K562 (cell line): ENCODE results near the gene SEPHS2. TPM values are rescaled to one million over a fixed set of nuclear protein-coding genes. Genes with fewer than 3 reads are reported as not detected.

Experiments
- ATAC-seq: fragments of 200-7000 bp; cut with Tn5 transposase; 3 replicates; pipeline ENCODE4 v1.9.1; 2020; ENCODE audit warnings: moderate library complexity
- BruUV-seq: library from RNA; stranded (reverse); fragments of 400-500 nt; replicated peaks from 2 replicates; lab custom pipeline; 2021; lab: Mats Ljungman, UMichigan
- CTCF ChIA-PET: fragments of 300-600 bp; formaldehyde crosslinking; extraction: SDS; loops from one replicate; lab custom pipeline; 2021; ENCODE audit warnings: low intra/inter-chr PET ratio; lab: Yijun Ruan, JAX
- POLR2A ChIA-PET: fragments of 300-600, 350-650 bp; sonication (Branson Sonifier 250); formaldehyde crosslinking; extraction: SDS; loops from one replicate; lab custom pipeline; 2021; ENCODE audit warnings: antibody characterized with exemption, inconsistent platforms; lab: Yijun Ruan, JAX
- DNase-seq, 4 experiments: peaks; one replicate each; pipeline versions ENCODE4 v3.0.0 to v3.0.0-alpha.2; 2011 to 2018; ENCODE audit warnings: low spot score in 3 of 4, mixed read lengths in 3 of 4; ENCODE audit errors: extremely low read depth in 1 of 4
- FAIRE-seq: peaks from 2 replicates; lab custom pipeline; 2011; peaks lifted over from hg19 to GRCh38; lab: Jason Lieb, UNC
- H2AFZ ChIP-seq: 2 replicates; pipeline ENCODE4 v1.6.0; 2011; ENCODE audit warnings: low read depth, low read length, control low read depth, inconsistent platforms
- H3K27ac ChIP-seq: fragments of 200-600 bp; 3 replicates; pipeline ENCODE4 v1.8.0; 2011; ENCODE audit warnings: low read depth, mild to moderate bottlenecking, control low read depth, inconsistent platforms, low read length, moderate library complexity, mixed read lengths; ENCODE audit errors: extremely low read depth
- H3K27me3 ChIP-seq, 2 experiments: fragments of 300-600 bp in 1 of 2; 2 replicates in 1 of 2; 3 replicates in 1 of 2; pipeline versions ENCODE4 v1.6.0 to v1.8.0; 2011; ENCODE audit warnings: inconsistent platforms in 2 of 2, low read length in 2 of 2, mild to moderate bottlenecking in 1 of 2, mixed read lengths in 1 of 2, moderate library complexity in 1 of 2; ENCODE audit not compliant: control insufficient read depth in 2 of 2, insufficient read depth in 2 of 2
- H3K36me3 ChIP-seq: fragments of 300-600 bp; 3 replicates; pipeline ENCODE4 v1.8.0; 2011; ENCODE audit warnings: mild to moderate bottlenecking, low read length, inconsistent platforms; ENCODE audit not compliant: control insufficient read depth, insufficient read depth
- H3K4me1 ChIP-seq, 2 experiments: fragments of 200-600 bp in 1 of 2; replicated peaks in 1 of 2; 2 replicates in 1 of 2; 3 replicates in 1 of 2; pipeline versions ENCODE4 v1.5.1 to v1.8.0; 2011; ENCODE audit warnings: inconsistent platforms in 2 of 2, low read length in 2 of 2, mild to moderate bottlenecking in 1 of 2, mixed read lengths in 1 of 2, moderate library complexity in 1 of 2; ENCODE audit not compliant: control insufficient read depth in 2 of 2, insufficient read depth in 2 of 2
- H3K4me2 ChIP-seq: 2 replicates; pipeline ENCODE4 v1.6.1; 2011; ENCODE audit warnings: low read length, control low read depth, inconsistent platforms, mixed read lengths; ENCODE audit not compliant: insufficient read depth
- H3K4me3 ChIP-seq: fragments of 200-600 bp; sonication (generic), shearing (Covaris generic); 2 replicates; pipeline ENCODE4 v1.5.1; 2016; ENCODE audit warnings: control low read depth, inconsistent platforms
- H3K79me2 ChIP-seq: fragments of 200-600 bp; 3 replicates; pipeline ENCODE4 v1.8.0; 2011; ENCODE audit warnings: low read length, inconsistent platforms; ENCODE audit not compliant: control insufficient read depth, insufficient read depth
- H3K9ac ChIP-seq, 2 experiments: 2 replicates each; pipeline versions ENCODE4 v1.6.0 to v1.6.1; 2011; ENCODE audit warnings: low read depth in 2 of 2, low read length in 2 of 2, control low read depth in 1 of 2, inconsistent platforms in 1 of 2, mild to moderate bottlenecking in 1 of 2, mixed read lengths in 1 of 2; ENCODE audit not compliant: insufficient read depth in 1 of 2
- H3K9me1 ChIP-seq: one replicate; pipeline ENCODE4 v1.6.0; 2011; ENCODE audit warnings: inconsistent platforms, mild to moderate bottlenecking, low read length, moderate library complexity; ENCODE audit not compliant: control insufficient read depth, insufficient read depth
- H3K9me3 ChIP-seq: replicated peaks from 2 replicates; pipeline ENCODE4 v1.5.1; 2011; ENCODE audit warnings: low read depth, low read length, inconsistent platforms; ENCODE audit not compliant: control insufficient read depth, insufficient read depth
- H4K20me1 ChIP-seq: replicated peaks from 2 replicates; pipeline ENCODE4 v1.6.1; 2011; ENCODE audit warnings: low read length, inconsistent platforms, mixed read lengths; ENCODE audit not compliant: control insufficient read depth, insufficient read depth
- HOXB6 ChIP-seq: fragments of 250-450 bp; sonication (Bioruptor Pico); IDR thresholded peaks from 2 replicates; pipeline ENCODE4 v1.5.1; 2022; ENCODE audit warnings: mild to moderate bottlenecking, borderline replicate concordance
- RAD51 ChIP-seq: fragments of 450-650 bp; IDR thresholded peaks from 2 replicates; pipeline ENCODE4 v1.7.1; 2016; ENCODE audit warnings: low read depth, mild to moderate bottlenecking, borderline replicate concordance
- SNAPC5 ChIP-seq: fragments of 250-450 bp; sonication (Bioruptor Pico); IDR thresholded peaks from 2 replicates; pipeline ENCODE4 v1.8.0; 2021; ENCODE audit warnings: moderate library complexity, mild to moderate bottlenecking, inconsistent platforms
- SREBF1 ChIP-seq: fragments of 150-350 bp; IDR thresholded peaks from 2 replicates; pipeline ENCODE4 v1.6.1; 2014; ENCODE audit warnings: antibody characterized with exemption, low read depth, low read length, borderline replicate concordance
- ZBTB1 ChIP-seq: sonication (generic); formaldehyde crosslinking; IDR thresholded peaks from 2 replicates; pipeline ENCODE4 v1.8.1; 2023; ENCODE audit warnings: missing genetic modification reagents, low read depth, mild to moderate bottlenecking, borderline replicate concordance
- ZNF121 ChIP-seq: sonication (generic); formaldehyde crosslinking; conservative IDR thresholded peaks from 2 replicates; pipeline ENCODE4 v1.8.0; 2022; ENCODE audit warnings: missing genetic modification reagents
- WGBS: fragments of 100-300 bp; shearing (Covaris generic); methylation state at CpG from one replicate; pipeline ENCODE4 v1.1.6; 2016; ENCODE audit warnings: low coverage, mixed read lengths; ENCODE audit not compliant: insufficient coverage; ENCODE audit errors: missing lambda C conversion rate; 5-methylcytosine and 5-hydroxymethylcytosine counted together
- in situ Hi-C: fragments of 300-500 bp; cut with MboI; formaldehyde crosslinking; loops from 4 replicates; pipeline ENCODE4 v1.15.0; 2018; ENCODE audit warnings: inconsistent platforms, mixed read lengths
- intact Hi-C: fragments of 100-400 bp; cut with micrococcal nuclease; formaldehyde crosslinking; loops from 2 replicates; pipeline ENCODE4 v1.14.2; 2022
- polyA plus RNA-seq, 8 experiments: library from polyadenylated mRNA; depleted of rRNA in 4 of 8; stranded (reverse) in 5 of 8; unstranded in 3 of 8; fragments of >200 nt; fragmentation: Nextera tagmentation in 2 of 8; fragmentation: Illumina TruSeq in 1 of 8; extraction: Ambion mirVana in 2 of 8; extraction: Trizol in 1 of 8; gene quantifications; 2 replicates each; pipeline versions ENCODE4 v1.2.1 to v1.2.3, GENCODE V29; 2011 to 2014; ENCODE audit warnings: inconsistent platforms in 1 of 8, missing spikeins in 1 of 8
- total RNA-seq, 7 experiments: library from RNA; depleted of rRNA in 6 of 7; stranded (reverse); fragments of >200 nt in 6 of 7; fragmentation: Illumina TruSeq in 2 of 7; extraction: Trizol in 2 of 7; gene quantifications; 2 replicates each; pipeline versions ENCODE4 v1.2.1 to v1.2.3, GENCODE V29; 2011 to 2021; ENCODE audit warnings: low replicate concordance in 1 of 7
- TF ChIP-seq, protein P1 (sequence below): sonication (generic); formaldehyde crosslinking; IDR thresholded peaks from 2 replicates; pipeline ENCODE4 v1.8.0; 2023; ENCODE audit warnings: missing genetic modification reagents, mild to moderate bottlenecking, borderline replicate concordance

The SEPHS2 gene
- total and polyA plus RNA-seq, 9 of the 15 experiments (the other 6 are each of a cell fraction or from before 2014, with no cell fraction given) = 20.9 to 90.6 (median 43.4) TPM

- Histone ChIP-seq H3K9ac (no peak overlapping the region), H4K20me1 (0 out of 2 replicates have a peak, but pooled peaks cover 7% of the 10 kb centered on the region), H3K4me3 (no peak overlapping the region), H2AFZ (no peak overlapping the region), H3K27ac (no peak overlapping the region), H3K9me3 (no peaks in the 10 kb centered on the region), H3K4me1 (peaks cover 0 to 7% of the 10 kb centered on the region in 2 experiments; a peak in 2 of 5 replicates), H3K79me2 (peaks cover 20% of the 10 kb centered on the region), H3K9me1 (no peaks in the 10 kb centered on the region), H3K4me2 (no peak overlapping the region), H3K27me3 (no peaks in the 10 kb centered on the region), H3K36me3 (peaks cover 20% of the 10 kb centered on the region)
- in situ Hi-C loops (loop anchor here (10.0 kb wide), 1 partner anchor 185 kb away; no protein-coding TSS in a partner anchor), intact Hi-C loops (no loop called here)
- BruUV-seq = no TSS peak
- ATAC-seq (no peak), FAIRE-seq (no peak), DNase-seq (no peak)
- 71% methylated on average over 6 of the region's 6 CpGs for WGBS
- TF ChIP-seq ZNF121 = peak; percentile 53; the same call in 1 of the 2 replicates
- TF ChIP-seq SNAPC5 = no peak
- no peak for TF ChIP-seq ZBTB1
- POLR2A ChIA-PET = no interaction called here
- CTCF ChIA-PET = no interaction called here
Measured at GRCh38 chr16:30439720-30440348, 5.8 kb downstream of the SEPHS2 start.

GRCh38 chr16:30438835-30439234 is 6.8 kb downstream of the SEPHS2 start:
- FAIRE-seq = no peak
- ATAC-seq = no peak
- Histone ChIP-seq H3K4me1 (peaks cover 0 to 7% of the 10 kb centered on the region in 2 experiments; a peak in 2 of 5 replicates), H4K20me1 (0 out of 2 replicates have a peak, but pooled peaks cover 3% of the 10 kb centered on the region), H3K9me1 (no peaks in the 10 kb centered on the region), H3K27me3 (no peaks in the 10 kb centered on the region), H2AFZ (no peak overlapping the region), H3K79me2 (peaks cover 10% of the 10 kb centered on the region), H3K9ac (no peak overlapping the region), H3K27ac (no peak overlapping the region), H3K9me3 (no peaks in the 10 kb centered on the region), H3K36me3 (peaks cover 10% of the 10 kb centered on the region; the same call in 2 of the 3 replicates), H3K4me2 (no peak overlapping the region), H3K4me3 (no peak overlapping the region)
- BruUV-seq = no TSS peak
- no peak for DNase-seq
- ChIA-PET POLR2A (no interaction called here), CTCF (no interaction called here)
- in situ Hi-C loops = loop anchor here (10.0 kb wide), 1 partner anchor 186 kb away; no protein-coding TSS in a partner anchor
- WGBS = 60% methylated on average over 5 of the region's 5 CpGs
- intact Hi-C loops = no loop called here
- TF ChIP-seq SREBF1 (no peak), RAD51 (no peak), HOXB6 (CRISPR knock-in tag) (no peak)
- TF ChIP-seq, protein P1, sequence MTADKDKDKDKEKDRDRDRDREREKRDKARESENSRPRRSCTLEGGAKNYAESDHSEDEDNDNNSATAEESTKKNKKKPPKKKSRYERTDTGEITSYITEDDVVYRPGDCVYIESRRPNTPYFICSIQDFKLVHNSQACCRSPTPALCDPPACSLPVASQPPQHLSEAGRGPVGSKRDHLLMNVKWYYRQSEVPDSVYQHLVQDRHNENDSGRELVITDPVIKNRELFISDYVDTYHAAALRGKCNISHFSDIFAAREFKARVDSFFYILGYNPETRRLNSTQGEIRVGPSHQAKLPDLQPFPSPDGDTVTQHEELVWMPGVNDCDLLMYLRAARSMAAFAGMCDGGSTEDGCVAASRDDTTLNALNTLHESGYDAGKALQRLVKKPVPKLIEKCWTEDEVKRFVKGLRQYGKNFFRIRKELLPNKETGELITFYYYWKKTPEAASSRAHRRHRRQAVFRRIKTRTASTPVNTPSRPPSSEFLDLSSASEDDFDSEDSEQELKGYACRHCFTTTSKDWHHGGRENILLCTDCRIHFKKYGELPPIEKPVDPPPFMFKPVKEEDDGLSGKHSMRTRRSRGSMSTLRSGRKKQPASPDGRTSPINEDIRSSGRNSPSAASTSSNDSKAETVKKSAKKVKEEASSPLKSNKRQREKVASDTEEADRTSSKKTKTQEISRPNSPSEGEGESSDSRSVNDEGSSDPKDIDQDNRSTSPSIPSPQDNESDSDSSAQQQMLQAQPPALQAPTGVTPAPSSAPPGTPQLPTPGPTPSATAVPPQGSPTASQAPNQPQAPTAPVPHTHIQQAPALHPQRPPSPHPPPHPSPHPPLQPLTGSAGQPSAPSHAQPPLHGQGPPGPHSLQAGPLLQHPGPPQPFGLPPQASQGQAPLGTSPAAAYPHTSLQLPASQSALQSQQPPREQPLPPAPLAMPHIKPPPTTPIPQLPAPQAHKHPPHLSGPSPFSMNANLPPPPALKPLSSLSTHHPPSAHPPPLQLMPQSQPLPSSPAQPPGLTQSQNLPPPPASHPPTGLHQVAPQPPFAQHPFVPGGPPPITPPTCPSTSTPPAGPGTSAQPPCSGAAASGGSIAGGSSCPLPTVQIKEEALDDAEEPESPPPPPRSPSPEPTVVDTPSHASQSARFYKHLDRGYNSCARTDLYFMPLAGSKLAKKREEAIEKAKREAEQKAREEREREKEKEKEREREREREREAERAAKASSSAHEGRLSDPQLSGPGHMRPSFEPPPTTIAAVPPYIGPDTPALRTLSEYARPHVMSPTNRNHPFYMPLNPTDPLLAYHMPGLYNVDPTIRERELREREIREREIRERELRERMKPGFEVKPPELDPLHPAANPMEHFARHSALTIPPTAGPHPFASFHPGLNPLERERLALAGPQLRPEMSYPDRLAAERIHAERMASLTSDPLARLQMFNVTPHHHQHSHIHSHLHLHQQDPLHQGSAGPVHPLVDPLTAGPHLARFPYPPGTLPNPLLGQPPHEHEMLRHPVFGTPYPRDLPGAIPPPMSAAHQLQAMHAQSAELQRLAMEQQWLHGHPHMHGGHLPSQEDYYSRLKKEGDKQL (CRISPR knock-in tag) = no peak
